Measurements from ENCODE around the gene GLT8D1. TPM values are rescaled to one million over a fixed set of nuclear protein-coding genes. Genes with fewer than 3 reads are reported as not detected.

The GLT8D1 gene
- total and polyA plus RNA-seq, 2 donors (not counting 1 experiment from before 2014, with no cell fraction given), result 28.1 to 28.7 TPM

GRCh38 chr3:52693071-52693470, 12.5 kb downstream of the GLT8D1 start:
- Mint-ChIP-seq H3K9me3 (ENCODE audit: insufficient read depth) (no peaks in the 10 kb centered on the region), H3K27ac (no peak overlapping the region), H3K27me3 (no peaks in the 10 kb centered on the region), H3K4me3 (no peak overlapping the region), H3K4me1 (peaks cover 9% of the 10 kb centered on the region)
- ChIA-PET CTCF (interaction anchor here (0.6 kb wide), 1 partner anchor 281 kb away, joined by 3 read pairs; no protein-coding TSS in a partner anchor), POLR2A (no interaction called here)
- intact Hi-C loops (cut with micrococcal nuclease), result no loop called here
- Histone ChIP-seq H3K27ac (ENCODE audit: low read length in 2 of 2) (no peak overlapping the region), H2AFZ (ENCODE audit: insufficient read depth, low read depth, low read length, poor library complexity, severe bottlenecking) (no peak overlapping the region), H4K20me1 (ENCODE audit: control insufficient read depth, insufficient read depth, low read length, poor library complexity, severe bottlenecking) (peaks cover 8% of the 10 kb centered on the region), H3K27me3 (replicated peaks in 1 of 4; ENCODE audit: control extremely low read depth in 1 of 4, control insufficient read depth in 3 of 4, insufficient read depth in 4 of 4, low read length in 3 of 4) (no peaks in the 10 kb centered on the region), H3K9ac (ENCODE audit: low read length) (no peak overlapping the region), H3K4me1 (ENCODE audit: control insufficient read depth in 2 of 2, insufficient read depth in 2 of 2, low read length in 2 of 2) (peaks cover 0 to 10% of the 10 kb centered on the region in 2 donors), H3K79me2 (ENCODE audit: control insufficient read depth, insufficient read depth, low read length) (peaks cover under 1% of the 10 kb centered on the region), H3K4me3 (ENCODE audit: control extremely low read depth in 1 of 5, extremely low read depth in 1 of 5, insufficient read depth in 1 of 5, low read depth in 2 of 5, low read length in 4 of 5) (no peak overlapping the region), H3K9me3 (ENCODE audit: control extremely low read depth in 1 of 3, control insufficient read depth in 2 of 3, insufficient read depth in 1 of 3, low read length in 2 of 3) (no peaks in the 10 kb centered on the region), H3K36me3 (replicated peaks in 1 of 2; ENCODE audit: control extremely low read depth in 1 of 2, control insufficient read depth in 1 of 2, extremely low read depth in 1 of 2, insufficient read depth in 2 of 2, low read length in 1 of 2) (peaks cover 9 to 91% of the 10 kb centered on the region in 2 experiments), H3K4me2 (replicated peaks; ENCODE audit: low read depth, low read length, poor library complexity, severe bottlenecking) (no peak overlapping the region)
- TF ChIP-seq EZH2 (IDR thresholded peaks at IDR 0.05; ENCODE audit: borderline replicate concordance, insufficient read depth, low read depth, low read length, poor library complexity, severe bottlenecking) (no peak), CTCF (IDR thresholded peaks at IDR 0.05) (no peak)
- ATAC-seq (ENCODE audit: low read depth) (no peak), DNase-seq (no peak)

GRCh38 chr3:52690560-52690959, 15.0 kb downstream of the GLT8D1 start:
- POLR2A ChIA-PET, result no interaction called here
- DNase-seq, result no peak
- H3K4me1 Mint-ChIP-seq, result peaks cover 15% of the 10 kb centered on the region

More at GRCh38 chr3:52690560-52690959, 15.0 kb downstream of the GLT8D1 start:
- peak overlapping the region in 1 of 2 donors; percentile 20 for H3K27ac ChIP-seq (ENCODE audit: low read length in 2 of 2)
- WGBS (ENCODE audit: insufficient coverage), result 91% methylated on average over 2 of the region's 2 CpGs
- H3K9me3 ChIP-seq (ENCODE audit: control extremely low read depth in 1 of 3, control insufficient read depth in 2 of 3, insufficient read depth in 1 of 3, low read length in 2 of 3), result no peaks in the 10 kb centered on the region
- Mint-ChIP-seq H3K27ac (no peak overlapping the region), H3K9me3 (ENCODE audit: insufficient read depth) (no peaks in the 10 kb centered on the region), H3K27me3 (no peaks in the 10 kb centered on the region), H3K4me3 (no peak overlapping the region)
- intact Hi-C loops (cut with micrococcal nuclease), result no loop called here
- H3K9ac ChIP-seq (ENCODE audit: low read length), result no peak overlapping the region
- H2AFZ ChIP-seq (ENCODE audit: insufficient read depth, low read depth, low read length, poor library complexity, severe bottlenecking), result no peak overlapping the region
- H3K79me2 ChIP-seq (ENCODE audit: control insufficient read depth, insufficient read depth, low read length), result peaks cover 22% of the 10 kb centered on the region
- H4K20me1 ChIP-seq (ENCODE audit: control insufficient read depth, insufficient read depth, low read length, poor library complexity, severe bottlenecking), result peaks cover 25% of the 10 kb centered on the region
- H3K4me2 ChIP-seq (replicated peaks; ENCODE audit: low read depth, low read length, poor library complexity, severe bottlenecking), result no peak overlapping the region
- H3K36me3 ChIP-seq (replicated peaks in 1 of 2; ENCODE audit: control extremely low read depth in 1 of 2, control insufficient read depth in 1 of 2, extremely low read depth in 1 of 2, insufficient read depth in 2 of 2, low read length in 1 of 2), result peaks cover 6 to 79% of the 10 kb centered on the region in 2 experiments
- ATAC-seq (ENCODE audit: low read depth), result no peak
- CTCF ChIA-PET, result no interaction called here
- H3K4me3 ChIP-seq (ENCODE audit: control extremely low read depth in 1 of 5, extremely low read depth in 1 of 5, insufficient read depth in 1 of 5, low read depth in 2 of 5, low read length in 4 of 5), result no peak overlapping the region
- H3K27me3 ChIP-seq (replicated peaks in 1 of 4; ENCODE audit: control extremely low read depth in 1 of 4, control insufficient read depth in 3 of 4, insufficient read depth in 4 of 4, low read length in 3 of 4), result no peaks in the 10 kb centered on the region
- peaks cover 10 to 11% of the 10 kb centered on the region in 2 donors for H3K4me1 ChIP-seq (ENCODE audit: control insufficient read depth in 2 of 2, insufficient read depth in 2 of 2, low read length in 2 of 2)
- TF ChIP-seq EZH2 (IDR thresholded peaks at IDR 0.05; ENCODE audit: borderline replicate concordance, insufficient read depth, low read depth, low read length, poor library complexity, severe bottlenecking) (no peak), CTCF (IDR thresholded peaks at IDR 0.05) (no peak)
